A673 (cell line): Measurements from ENCODE around the gene FLT1. TPM values are rescaled to one million over a fixed set of nuclear protein-coding genes. Genes with fewer than 3 reads are reported as not detected.

Source experiments
- BruUV-seq: library from RNA; stranded (reverse); fragments of 400-500 nt; replicated peaks from 2 replicates; lab custom pipeline; 2021; lab: Mats Ljungman, UMichigan
- CTCF ChIA-PET: fragments of 300-600 bp; sonication (Branson Sonifier 250); formaldehyde crosslinking; loops from one replicate; lab custom pipeline; 2022; ENCODE audit warnings: antibody characterized with exemption; lab: Charles Lee
- POLR2A ChIA-PET: fragments of 300-600 bp; sonication (Branson Sonifier 250); formaldehyde crosslinking; loops from one replicate; lab custom pipeline; 2022; ENCODE audit warnings: antibody characterized with exemption; ENCODE audit not compliant: low non-redundant PET; lab: Charles Lee
- DNase-seq: peaks from one replicate; pipeline ENCODE4 v3.0.0-alpha.2; 2015; ENCODE audit warnings: low spot score
- H3K27ac ChIP-seq: fragments of 200-600 bp; sonication (generic); 2 replicates; pipeline ENCODE4 v1.5.1; 2016; ENCODE audit warnings: mixed run types, low read depth, mild to moderate bottlenecking, mixed read lengths, antibody characterized with exemption, low read length; ENCODE audit not compliant: poor library complexity, severe bottlenecking
- H3K27me3 ChIP-seq: fragments of 200-600 bp; sonication (generic); replicated peaks from 2 replicates; pipeline ENCODE4 v1.6.1; 2017; ENCODE audit warnings: mixed run types, low read depth, mild to moderate bottlenecking, mixed read lengths, antibody characterized with exemption, low read length; ENCODE audit not compliant: insufficient read depth, poor library complexity
- H3K36me3 ChIP-seq: fragments of 200-600 bp; sonication (generic); 2 replicates; pipeline ENCODE4 v1.6.1; 2016; ENCODE audit warnings: mixed run types, mild to moderate bottlenecking, mixed read lengths, antibody characterized with exemption, low read length; ENCODE audit not compliant: insufficient read depth, poor library complexity, severe bottlenecking
- H3K4me1 ChIP-seq: fragments of 200-600 bp; sonication (generic); 2 replicates; pipeline ENCODE4 v1.6.1; 2017; ENCODE audit warnings: mixed run types, mild to moderate bottlenecking, mixed read lengths, antibody characterized with exemption, low read length; ENCODE audit not compliant: insufficient read depth, poor library complexity, severe bottlenecking
- H3K4me3 ChIP-seq: fragments of 200-600 bp; sonication (generic); 2 replicates; pipeline ENCODE4 v1.5.1; 2016; ENCODE audit warnings: low read depth, mixed run types, mild to moderate bottlenecking, mixed read lengths, low read length; ENCODE audit not compliant: poor library complexity, severe bottlenecking
- H3K9me3 ChIP-seq: fragments of 200-600 bp; sonication (generic); 2 replicates; pipeline ENCODE4 v1.6.1; 2016; ENCODE audit warnings: mixed run types, low read depth, mild to moderate bottlenecking, mixed read lengths, antibody characterized with exemption, low read length; ENCODE audit not compliant: poor library complexity, severe bottlenecking
- CTCF ChIP-seq: fragments of 300-800, 200-600 bp; sonication (generic); conservative IDR thresholded peaks from 2 replicates; pipeline ENCODE4 v1.5.1; 2017; ENCODE audit warnings: low read depth, mild to moderate bottlenecking, antibody characterized with exemption, low read length, moderate library complexity, mixed read lengths
- EZH2 ChIP-seq: fragments of 200-600 bp; sonication (generic); IDR thresholded peaks from 2 replicates; pipeline ENCODE4 v1.6.1; 2017; ENCODE audit warnings: borderline replicate concordance, low read depth, mild to moderate bottlenecking, mixed read lengths, antibody characterized with exemption, low read length; ENCODE audit not compliant: poor library complexity, severe bottlenecking
- intact Hi-C: fragments of 100-400 bp; cut with micrococcal nuclease; formaldehyde crosslinking; loops from one replicate; pipeline ENCODE4 v1.10.0; 2022; ENCODE audit not compliant: unreplicated experiment
- total RNA-seq: library from RNA; stranded (reverse); gene quantifications from 2 replicates; pipeline ENCODE4 v1.2.3, GENCODE V29; 2021

The FLT1 gene
- total RNA-seq, 1 experiment from 2014 or later = 5.2 TPM

GRCh38 chr13:28448651-28449358 lies 46.1 kb downstream of the FLT1 start:
- no peak overlapping the region for H3K27ac ChIP-seq
- no peak overlapping the region for H3K4me3 ChIP-seq
- BruUV-seq = no TSS peak
- H3K27me3 ChIP-seq = no peaks in the 10 kb centered on the region
- peaks cover 4% of the 10 kb centered on the region for H3K9me3 ChIP-seq
- no peak for DNase-seq
- H3K4me1 ChIP-seq = peaks cover 32% of the 10 kb centered on the region
- TF ChIP-seq CTCF (no peak), EZH2 (no peak)
- CTCF ChIA-PET = no interaction called here
- POLR2A ChIA-PET = no interaction called here
- H3K36me3 ChIP-seq = no peaks in the 10 kb centered on the region
- intact Hi-C loops = no loop called here

GRCh38 chr13:28447989-28448388 lies 46.9 kb downstream of the FLT1 start:
- intact Hi-C loops = no loop called here
- Histone ChIP-seq H3K36me3 (no peaks in the 10 kb centered on the region), H3K27ac (no peak overlapping the region), H3K4me1 (peaks cover 34% of the 10 kb centered on the region), H3K4me3 (no peak overlapping the region), H3K27me3 (no peaks in the 10 kb centered on the region), H3K9me3 (peaks cover 4% of the 10 kb centered on the region)
- no TSS peak for BruUV-seq
- DNase-seq = no peak
- ChIA-PET CTCF (no interaction called here), POLR2A (no interaction called here)
- TF ChIP-seq EZH2 (no peak), CTCF (no peak)

- no peak overlapping the region for H3K4me3 ChIP-seq
- TF ChIP-seq CTCF (no peak), EZH2 (no peak)
- no peak overlapping the region for H3K27ac ChIP-seq
- ChIA-PET CTCF (no interaction called here), POLR2A (no interaction called here)
- no peak for DNase-seq
- no TSS peak for BruUV-seq
- H3K9me3 ChIP-seq = peaks cover 4% of the 10 kb centered on the region
- peaks cover 37% of the 10 kb centered on the region for H3K4me1 ChIP-seq
- intact Hi-C loops = no loop called here
- H3K27me3 ChIP-seq = no peaks in the 10 kb centered on the region
- H3K36me3 ChIP-seq = no peaks in the 10 kb centered on the region
Observed at GRCh38 chr13:28447206-28447605, 47.7 kb downstream of the FLT1 start.
